Stimulated activated CD4-positive, alpha-beta T cell treated with anti-CD3 and anti-CD28 coated beads, Interleukin-2, amount 100 ng/mL, for 48 hours (primary cell): Measurements from ENCODE around the gene CA5A.
"Not testable (repeated sequence)": the region's sequence is repeated elsewhere in the genome, so short reads cannot be mapped to it uniquely, and the experiment has no call there.

Experiments
- DNase-seq, 2 donors: peaks; one replicate each; pipeline ENCODE4 v3.0.0-alpha.2; 2020

Gene CA5A

DNA sequence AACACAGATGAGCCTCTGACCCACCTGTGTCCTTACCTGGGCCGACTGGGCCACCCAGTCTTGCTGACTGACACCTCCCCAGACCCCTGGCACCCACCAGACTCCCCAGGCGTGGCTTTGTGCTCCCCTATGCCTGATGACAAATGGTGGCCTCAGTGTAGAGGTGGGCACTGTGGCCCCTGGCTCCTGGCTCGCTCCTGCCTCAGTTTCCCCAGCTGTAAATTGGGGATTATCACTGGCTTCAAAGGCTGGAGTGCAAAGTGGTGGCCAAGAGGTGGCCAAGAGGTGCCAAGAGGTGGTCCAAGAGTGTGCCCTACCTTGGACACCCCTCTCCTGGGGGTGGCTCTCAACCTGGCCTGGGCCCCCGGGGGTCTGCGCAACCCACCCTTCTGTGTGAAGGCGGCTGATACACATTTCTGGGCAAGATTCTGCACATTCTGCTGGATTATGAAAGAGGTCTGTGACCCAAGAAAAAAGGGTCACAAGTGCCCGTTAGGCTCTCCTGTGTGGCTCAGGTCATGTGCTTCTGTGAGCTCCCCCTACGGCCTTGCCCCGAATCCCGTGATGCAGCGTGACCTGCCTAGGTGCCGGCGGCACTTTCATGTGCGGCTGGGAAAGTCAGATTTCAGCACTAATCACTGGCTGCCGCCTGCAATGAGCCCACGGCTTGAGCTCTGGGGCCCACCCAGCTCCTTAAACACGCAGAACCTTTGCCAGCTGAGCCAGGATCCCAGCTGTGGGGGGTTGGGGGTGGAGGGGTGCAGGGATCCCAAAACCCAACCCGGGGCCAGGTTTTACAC, 74.8 kb downstream of the CA5A start:
- not testable (repeated sequence) for DNase-seq

DNA sequence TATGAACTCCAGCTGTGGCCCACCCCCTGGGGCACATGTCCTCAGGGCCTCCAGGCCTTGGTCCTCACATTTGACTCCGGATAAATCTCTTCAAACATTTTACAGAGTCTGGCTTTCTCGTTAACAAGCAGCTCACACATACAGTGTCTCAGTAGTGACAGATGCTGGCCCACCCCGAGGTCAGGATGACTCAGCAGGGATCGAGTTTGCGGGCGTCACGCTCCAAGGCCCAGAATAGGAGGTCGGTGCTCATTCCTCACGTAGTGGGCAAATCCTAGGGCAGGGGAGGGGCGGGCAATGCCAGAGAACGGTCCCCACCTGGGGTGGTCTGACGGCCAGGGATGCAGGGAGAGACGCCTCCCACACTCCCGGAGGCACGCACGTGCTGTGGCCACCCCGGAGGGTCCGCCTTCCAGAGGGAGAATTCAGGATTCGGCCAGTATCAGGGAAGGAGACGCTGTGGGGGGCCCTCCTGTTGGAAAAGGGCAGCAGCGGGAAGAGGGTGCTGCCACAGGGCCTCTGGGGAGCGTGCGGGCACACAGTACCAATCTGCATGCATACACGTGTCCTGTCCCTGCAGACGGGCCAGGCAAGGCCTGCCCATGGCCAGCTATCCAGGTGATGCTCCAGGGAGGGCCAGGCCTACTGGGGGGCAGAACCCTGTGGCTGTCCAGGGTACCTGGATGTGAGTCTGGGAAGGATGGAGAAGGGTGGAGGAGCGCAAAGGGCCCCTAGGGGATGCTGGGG, 75.6 kb downstream of the CA5A start:
- no peak for DNase-seq

DNA sequence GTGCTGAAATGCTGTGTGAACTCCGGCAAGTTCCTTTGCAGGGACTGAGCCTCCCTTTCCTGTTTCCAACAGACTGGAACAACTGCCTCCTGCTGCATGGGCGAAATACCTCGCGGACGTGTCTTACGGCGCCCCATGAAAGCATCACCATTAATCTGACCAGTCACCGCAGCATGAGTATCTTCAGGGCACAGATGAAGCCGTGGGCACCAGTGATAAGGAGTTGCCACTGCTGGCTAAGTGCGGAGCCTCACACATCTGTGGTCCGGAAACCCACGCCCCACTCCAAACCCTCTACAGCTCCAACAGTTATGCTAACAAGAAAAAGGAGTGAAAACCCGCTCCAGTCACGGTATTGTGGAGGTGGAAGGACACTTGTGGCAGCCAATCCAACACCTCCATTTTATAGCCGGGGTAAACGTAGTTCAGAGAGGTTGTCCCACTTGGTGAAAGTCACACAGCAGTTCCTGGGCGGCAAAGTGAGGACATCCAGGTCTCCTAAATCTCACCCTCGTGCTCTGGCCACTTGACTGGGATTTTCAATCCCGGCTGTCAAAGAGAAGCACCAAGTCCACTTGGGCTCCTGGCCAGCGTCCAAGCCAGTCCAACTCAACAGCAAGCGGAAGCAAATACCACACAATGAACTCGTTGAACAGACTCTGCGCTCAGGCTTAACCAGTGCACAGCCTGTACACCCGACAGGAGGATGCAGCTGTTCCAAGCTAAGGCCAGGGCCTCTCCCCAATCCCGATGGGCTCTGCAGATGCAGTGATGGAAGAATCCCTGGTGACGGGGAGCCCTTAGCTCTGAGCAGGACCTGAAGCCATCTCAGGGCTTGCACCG, 78.0 kb downstream of the CA5A start:
- DNase-seq: not testable (repeated sequence)

DNA sequence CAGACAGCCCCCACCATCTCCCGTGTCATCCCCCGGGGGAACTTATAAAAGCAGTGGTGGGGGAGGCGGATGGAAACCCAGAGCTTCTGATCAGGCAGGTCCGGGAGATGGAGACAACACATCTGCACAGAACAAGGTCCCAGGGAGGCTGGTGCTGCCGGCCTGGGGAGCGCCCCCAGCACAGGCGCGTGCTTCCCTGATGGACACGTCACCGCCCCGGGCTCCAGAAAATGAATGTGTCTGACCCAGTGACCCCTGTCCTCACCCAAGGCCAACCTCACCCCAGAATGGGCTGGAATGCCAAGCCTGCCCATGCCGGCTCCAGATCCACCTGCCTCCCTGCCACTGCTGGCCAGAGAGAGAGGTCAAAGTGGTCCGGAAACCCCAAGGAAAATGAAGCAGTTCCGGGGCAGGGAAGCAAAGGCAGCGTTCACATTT, 79.5 kb downstream of the CA5A start:
- no peak for DNase-seq

DNA sequence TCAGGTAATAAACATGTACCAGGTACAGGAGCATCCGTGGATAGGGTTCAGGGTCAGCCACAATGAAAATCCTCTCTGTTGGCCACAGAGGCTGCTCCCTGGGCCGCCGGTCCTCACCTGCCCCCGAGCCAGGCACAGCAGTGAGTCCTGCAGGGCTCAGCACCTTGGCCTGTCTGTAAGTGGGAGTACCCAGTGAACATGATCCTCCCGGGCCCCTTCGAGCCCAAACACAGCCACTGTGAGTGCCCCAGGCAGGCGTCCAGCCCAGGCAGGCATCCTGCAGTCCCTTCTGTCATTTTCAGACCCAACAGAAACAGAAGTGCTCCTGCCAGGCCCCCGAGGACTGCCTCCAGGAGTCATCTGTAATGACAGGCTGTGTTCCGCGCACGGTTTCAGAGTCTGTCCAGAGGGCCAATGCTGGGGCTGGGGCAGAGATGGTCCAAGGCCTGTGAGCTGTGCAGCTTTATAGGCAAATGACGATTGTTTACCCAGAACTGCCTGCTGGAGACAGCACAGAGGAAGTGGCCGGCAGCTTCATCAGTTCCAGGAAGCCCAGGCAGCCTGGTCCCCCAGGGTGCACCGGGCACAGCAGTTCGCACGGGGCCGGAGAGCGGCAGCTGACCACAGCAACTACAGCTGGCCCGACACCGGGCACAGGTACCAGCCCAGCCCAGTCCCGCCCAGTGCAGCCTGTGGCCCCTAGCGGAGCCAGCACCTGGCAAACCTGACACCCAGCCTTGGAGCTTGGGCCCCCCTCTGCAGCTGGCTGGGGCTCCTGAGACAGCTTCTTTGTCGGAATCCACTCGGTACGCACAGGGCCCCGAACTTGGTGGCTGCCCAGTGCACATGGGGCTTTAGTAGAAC, 80.2 kb downstream of the CA5A start:
- no peak for DNase-seq

DNA sequence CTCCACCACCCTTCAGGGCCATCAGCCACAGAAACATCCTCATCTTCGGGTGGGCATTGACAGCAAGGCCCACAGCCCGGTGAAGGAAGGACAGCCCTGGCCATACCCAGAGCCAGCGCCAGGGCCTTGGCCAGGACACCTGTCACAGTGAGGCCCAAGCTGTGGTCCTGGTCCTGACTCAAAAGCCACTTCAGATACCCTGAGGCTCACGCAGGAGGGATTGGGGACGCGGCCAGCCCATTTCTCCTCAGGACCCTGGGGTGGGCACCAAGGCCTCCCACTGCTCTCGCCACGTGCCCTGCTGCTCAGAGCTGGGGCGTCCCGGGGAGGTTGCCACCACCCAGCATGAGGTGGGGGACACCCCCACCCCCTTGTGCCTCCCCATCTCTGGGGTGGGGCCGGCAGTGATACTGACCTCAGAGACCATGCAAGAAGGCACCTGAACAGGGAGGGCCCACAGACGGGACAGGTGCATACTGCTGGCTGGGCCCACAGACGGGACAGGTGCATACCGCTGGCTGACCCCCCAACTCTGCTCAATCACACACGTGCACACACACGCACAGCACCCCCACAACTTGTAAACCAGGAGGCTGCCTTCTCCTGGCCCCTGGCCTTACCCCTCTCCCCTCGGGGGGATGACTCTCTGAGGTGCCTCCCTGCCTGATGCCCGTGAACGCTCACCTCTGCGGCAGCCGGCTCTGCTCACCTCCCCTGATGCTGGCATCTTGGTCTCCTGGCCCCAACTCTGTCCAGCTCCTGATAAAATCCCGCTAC, 81.2 kb downstream of the CA5A start:
- DNase-seq: no peak

DNA sequence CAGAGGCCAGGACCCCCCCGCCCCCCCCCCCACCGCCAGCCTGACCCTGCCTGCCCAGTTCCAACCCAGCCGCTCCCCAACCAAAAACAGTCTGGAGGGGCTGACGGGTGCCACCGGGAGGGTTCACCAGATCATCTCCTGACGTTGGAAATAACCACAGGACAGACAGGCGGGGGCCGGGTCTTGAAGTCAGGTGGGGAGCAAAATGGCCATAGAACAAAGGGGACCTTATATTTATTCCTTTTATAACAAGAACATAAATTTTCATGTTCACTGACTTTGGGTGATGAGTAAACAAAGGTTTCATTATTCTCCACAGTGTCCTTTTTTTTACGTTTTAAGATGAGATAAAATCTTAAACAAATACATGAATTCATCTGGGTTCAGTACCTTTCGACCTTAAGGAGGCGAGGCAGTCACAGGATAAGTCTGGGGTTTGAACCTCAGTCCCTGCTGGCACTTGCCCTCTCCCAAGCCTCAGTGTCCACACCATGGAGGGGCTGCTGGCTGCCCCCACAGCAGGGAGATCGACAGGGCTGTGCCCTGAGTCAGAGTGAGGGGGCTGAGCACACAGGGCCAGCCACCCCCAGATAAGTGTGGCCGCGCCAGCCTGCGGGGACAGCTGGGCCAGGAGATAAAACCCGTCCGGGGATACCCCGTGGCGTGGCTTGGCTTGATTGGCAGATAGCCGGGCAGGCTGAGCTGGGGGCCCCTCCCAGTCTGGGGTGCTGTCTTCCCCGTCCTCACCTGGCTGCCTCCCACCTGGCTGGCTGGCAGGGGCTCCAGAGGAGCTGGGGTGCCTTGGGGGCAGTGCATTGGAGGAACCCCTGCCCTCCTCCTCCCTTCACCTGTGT, 82.0 kb downstream of the CA5A start:
- no peak for DNase-seq

DNA sequence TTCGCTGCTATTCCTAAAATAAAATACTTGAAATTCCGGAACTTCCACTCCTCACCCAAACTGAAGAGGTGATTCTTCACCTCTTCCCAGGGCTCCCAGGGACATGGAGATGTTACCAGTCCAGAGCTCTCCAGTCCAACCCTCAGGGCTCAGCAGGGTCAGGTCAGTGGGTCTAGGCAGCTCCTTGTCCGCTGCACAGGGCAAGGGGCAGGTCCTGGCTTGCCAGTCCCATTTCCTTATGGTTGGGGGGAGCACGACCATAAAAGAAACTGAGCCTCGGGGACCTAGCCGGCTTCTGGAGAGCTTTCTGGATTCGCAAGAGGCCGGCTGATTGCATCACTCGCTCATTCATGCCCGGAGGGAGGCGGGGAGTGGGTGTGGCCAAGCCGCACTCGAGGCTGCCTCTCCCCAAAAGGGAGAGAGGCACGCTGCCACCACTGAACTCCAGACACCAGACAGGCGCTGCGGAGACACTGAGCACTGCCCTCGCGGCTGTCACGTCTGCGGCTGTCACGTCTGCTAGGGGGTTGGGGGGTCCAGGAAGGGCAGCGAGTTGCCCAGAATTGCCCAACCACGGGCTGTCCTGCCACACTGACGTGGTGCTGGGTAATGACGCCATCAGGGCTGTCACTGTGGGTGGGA, 82.8 kb downstream of the CA5A start:
- DNase-seq: peak; percentile 81 to 83

DNA sequence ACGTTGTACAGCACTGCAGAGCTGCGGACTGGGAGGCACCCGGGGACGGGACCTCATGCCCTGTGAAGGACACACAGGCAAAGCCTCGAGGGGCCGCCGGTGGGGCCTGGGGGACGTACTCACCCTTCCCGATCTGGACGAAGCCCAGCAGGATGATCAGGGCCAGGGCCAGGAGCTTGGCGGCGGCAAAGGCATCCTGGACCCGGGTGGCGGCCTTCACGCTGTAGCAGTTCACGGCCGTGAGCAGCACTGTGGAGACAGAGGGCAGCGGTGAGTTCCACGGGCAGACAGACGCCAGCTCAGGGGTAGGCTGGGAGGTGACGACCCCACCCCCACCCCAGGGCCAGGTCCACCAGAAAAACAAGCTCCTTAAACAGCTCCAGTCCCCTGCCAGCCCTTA, 84.7 kb downstream of the CA5A start:
- DNase-seq: no peak

DNA sequence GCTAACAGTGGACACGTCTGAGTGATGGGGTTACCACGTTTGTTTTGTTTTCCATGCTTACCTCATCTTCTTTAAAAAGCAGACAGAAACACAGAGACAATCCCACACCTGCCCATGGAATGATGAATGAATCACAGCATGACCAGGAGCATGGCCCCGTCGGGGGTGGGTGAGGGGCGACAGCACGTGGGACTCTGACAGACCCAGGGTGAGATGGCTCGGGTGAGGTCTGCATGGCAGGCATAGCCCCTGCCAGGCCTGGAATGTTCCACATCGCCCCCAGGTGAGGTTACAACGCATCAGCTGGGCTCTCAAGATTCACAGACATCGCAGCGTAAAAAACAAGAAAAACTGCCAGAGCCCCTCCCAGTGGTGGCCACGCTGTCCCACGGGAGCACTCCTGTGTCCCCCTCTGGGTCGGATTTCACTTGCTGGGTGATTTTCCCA, 85.2 kb downstream of the CA5A start:
- DNase-seq: no peak

DNA sequence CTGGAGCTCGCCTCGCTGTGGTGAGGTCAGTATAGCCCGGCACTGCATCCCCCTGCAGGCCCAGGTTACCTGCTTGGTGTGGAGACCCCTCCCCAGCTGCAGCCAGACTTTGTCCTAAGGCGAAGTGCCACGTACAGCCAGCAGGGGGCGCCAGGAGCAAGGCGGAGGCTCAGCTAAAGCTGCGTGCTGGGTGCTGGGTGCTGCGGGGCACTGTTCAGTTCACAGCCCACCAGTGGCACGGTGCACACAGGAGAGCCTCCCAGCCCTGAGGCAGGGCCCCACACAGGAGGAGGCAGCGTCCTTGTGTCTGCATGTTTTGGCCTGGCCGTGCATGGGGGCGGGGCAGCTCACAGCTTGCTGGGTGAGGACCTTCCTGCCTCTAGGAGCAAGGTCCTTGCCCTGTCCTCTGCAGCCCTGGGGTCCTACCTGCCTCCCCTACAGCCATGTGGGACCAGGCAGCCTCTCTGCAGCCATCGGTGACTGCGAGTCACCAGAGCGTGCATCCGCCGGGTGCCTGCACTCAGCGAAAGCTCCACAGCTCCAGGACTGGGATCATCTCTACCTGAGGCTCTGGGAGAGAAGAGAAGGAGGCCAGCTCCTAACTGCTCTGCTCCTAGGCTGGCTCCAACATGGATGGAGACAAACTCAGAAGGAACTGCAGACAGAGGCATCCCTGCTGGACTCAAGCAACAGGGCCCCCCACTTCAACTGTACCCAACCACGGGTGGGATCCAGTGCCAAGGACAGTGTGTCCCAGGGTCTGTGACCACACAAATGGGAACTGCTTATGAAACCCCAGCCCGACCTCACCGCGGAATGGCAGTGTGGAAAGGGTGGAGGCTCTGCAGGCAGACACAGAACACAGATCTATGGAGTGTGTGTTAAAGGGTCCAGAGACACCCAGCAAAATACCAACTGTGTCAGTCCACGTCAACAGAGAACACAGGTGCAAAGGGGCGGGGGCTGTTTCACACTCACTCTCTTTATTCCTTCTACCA, 86.0 kb downstream of the CA5A start:
- DNase-seq: peak; percentile 65 to 75

DNA sequence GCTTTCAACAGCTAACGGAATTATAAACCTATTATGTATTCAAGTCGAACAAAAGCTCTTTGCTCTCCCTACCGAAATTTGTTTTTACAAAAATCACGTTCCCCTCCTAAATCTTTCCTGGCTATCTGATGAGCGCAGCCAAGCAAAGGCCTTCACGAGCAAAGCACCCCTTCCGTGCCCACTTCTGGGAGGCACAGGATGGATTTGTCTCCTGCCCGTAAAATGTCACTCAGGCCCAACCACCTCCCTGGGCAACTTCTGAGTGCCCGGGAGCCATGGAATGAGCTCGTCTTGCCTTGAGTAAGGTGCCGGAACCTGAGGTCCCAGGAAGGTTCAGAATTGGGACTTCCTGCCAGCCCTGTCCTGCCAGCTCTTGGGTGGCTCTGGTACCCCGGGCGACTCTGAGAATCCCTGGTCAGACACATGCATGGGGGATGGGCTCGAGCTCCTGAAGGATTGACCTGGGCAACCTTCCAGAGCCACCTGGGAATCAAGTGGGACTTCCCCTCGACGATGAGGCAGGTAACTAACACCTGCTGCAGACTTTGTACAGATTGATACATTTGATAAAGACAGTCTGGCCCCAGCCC, 86.8 kb downstream of the CA5A start:
- no peak for DNase-seq

DNA sequence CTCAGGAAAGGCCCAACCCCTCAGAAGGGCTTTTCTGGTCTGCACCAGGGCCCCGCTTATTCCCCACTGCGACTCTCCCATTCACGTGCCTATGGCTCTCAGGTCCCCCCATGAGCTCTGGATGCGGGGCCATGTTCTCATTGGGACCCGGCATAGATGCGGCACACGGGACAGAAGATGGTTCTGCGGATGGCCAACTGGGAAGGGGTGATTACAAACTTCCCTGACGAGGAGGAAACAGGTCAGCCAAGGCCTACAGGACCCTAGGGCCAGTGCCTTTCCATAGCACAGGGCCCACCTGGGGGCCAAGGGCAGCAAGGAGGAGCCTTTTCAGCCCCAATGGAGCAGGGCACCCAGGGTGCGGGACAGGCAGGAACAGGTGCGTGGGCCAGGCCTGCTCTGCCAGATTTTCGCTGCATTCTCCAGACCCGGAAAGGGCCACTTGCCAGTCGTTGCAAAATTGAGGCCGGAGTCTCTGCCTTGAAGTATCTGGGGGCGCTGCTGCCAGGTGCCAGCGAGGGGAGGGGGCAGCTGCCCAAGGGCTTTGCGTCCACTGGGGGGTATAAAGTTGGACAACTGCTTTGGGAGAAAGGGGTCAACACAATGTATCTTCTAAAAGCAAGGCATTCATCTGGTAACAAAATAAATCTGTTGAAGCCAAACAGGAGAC, 87.5 kb downstream of the CA5A start:
- no peak for DNase-seq

DNA sequence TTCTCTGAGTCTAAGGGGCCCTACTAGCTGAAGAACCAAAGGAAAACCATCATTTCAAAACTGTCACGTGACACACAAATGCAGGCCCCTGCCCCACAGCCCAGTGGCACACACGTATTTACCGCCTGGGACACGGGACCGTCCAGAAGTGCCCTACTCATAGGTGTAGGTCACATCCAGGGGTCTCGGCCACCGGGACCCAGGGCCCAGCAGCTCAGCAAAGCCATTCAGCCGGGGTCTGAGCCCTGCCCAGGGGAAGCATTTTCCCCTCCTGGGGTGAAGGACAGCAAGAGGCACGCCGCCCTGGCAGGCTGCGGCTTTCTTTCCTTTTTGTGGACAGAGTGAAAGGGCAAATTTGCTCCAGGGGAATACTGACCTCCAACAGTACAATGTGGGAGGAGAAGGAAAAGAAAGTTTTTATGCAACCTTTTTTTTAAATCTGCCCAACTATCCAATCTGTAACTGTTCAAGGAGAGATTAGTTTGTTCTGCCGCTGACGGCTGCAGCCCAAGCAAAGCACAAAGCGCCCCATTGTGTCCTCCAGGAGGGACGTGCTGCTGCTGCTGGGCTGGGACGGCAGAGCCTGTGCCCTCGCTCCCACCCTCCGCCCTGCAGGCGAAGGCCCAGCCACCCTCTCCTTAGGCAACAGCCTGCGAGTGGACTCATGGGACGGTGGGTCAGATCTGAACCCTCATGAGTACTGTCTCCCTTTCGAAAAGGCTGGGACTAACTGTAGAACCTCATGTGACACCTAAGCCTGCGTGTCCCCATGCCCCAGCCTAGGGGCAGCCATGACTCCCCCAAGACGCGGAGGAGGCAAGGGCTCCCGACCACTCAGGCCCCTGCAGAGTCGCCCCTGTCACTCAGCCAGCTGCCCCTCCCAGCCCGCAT, 88.3 kb downstream of the CA5A start:
- DNase-seq: no peak

DNA sequence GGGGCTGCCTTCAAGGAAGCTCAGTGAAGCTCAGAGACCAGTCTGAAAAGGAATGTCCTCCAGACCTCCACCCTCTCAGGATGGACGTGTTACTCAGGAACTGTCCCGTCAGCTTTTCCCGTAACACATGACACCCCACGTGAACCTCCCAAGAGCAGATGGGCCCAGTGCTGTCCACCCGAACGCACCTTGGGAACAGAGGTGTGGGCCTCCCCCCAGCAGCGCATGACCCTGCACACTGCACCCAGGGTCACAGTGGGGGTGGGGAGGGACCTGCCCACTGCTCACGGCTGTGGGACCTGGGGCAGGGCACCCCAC, 88.9 kb downstream of the CA5A start:
- no peak for DNase-seq

DNA sequence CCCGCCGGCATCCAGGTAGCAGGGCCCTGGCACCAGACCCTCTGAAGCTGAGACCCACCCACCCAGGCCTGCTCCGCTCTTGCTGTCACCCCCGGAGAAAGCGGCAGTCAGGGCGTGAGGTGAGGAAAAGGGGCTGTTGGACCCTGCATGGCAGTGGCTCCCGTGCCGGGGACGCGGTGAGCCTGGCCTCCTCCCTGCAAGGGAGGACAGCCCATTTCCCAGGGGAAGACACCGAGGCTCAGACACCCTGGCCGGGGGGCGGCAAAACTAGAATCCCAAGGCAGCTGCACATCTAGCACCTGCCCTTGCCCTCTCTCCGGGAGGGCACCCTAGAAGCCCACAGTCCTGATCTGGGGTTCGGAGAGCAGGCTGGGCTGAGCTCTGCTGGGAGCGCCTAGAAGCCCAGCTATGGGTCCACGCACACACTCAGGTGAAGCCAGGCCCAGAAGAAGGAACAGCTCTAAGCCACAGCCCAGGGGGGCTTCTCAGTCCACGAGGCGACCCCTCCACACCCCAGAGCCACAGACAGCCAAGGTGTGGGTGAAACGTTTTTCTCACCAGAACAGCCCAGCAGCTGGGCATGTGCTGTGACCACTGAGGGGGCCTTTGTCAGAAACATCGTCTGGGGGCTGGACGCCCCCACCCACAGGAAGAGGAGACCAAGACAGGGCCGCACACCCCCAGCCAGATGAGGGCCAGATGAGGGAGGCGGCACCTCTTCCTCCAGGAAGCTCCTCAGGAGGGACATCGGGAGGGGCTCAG, 89.4 kb downstream of the CA5A start:
- DNase-seq: no peak
